Endothelial cell of umbilical vein (primary cell): ENCODE measurements around the gene CHIT1. TPM values are rescaled to one million over a fixed set of nuclear protein-coding genes. Genes with fewer than 3 reads are reported as not detected.

ENCODE experiments used
- BruUV-seq: library from RNA; stranded (reverse); fragments of 400-500 nt; replicated peaks from 2 replicates; lab custom pipeline; 2021; lab: Mats Ljungman, UMichigan
- CTCF ChIA-PET: fragments of 300-600, 350-600 bp; sonication (Branson Sonifier 250); formaldehyde crosslinking; loops from one replicate; lab custom pipeline; 2021; ENCODE audit warnings: antibody characterized with exemption, inconsistent platforms; lab: Charles Lee
- POLR2A ChIA-PET: fragments of 300-600, 350-600 bp; sonication (Branson Sonifier 250); formaldehyde crosslinking; loops from one replicate; lab custom pipeline; 2021; ENCODE audit warnings: antibody characterized with exemption, inconsistent platforms; lab: Charles Lee
- DNase-seq: peaks from one replicate; pipeline ENCODE4 v3.0.0-alpha.2; 2011; ENCODE audit warnings: low read depth, low spot score
- FAIRE-seq: peaks from 2 replicates; lab custom pipeline; 2011; peaks lifted over from hg19 to GRCh38; lab: Jason Lieb, UNC
- H2AFZ ChIP-seq: 2 replicates; pipeline ENCODE4 v1.6.0; 2012; ENCODE audit warnings: low read depth, low read length, control low read depth, inconsistent platforms
- H3K27ac ChIP-seq: 2 replicates; pipeline ENCODE4 v1.5.1; 2011; ENCODE audit warnings: low read depth, mild to moderate bottlenecking, control low read depth, low read length, moderate library complexity; ENCODE audit not compliant: insufficient read depth
- H3K27me3 ChIP-seq, 2 experiments: 2 replicates each; pipeline versions ENCODE4 v1.6.0 to v1.6.1; 2011; ENCODE audit warnings: low read length in 2 of 2, mixed read lengths in 1 of 2; ENCODE audit not compliant: control insufficient read depth in 2 of 2, insufficient read depth in 2 of 2
- H3K36me3 ChIP-seq, 2 experiments: 2 replicates in 1 of 2; 3 replicates in 1 of 2; pipeline ENCODE4 v1.5.1; 2011; ENCODE audit warnings: low read length in 2 of 2, mild to moderate bottlenecking in 1 of 2, moderate library complexity in 1 of 2; ENCODE audit not compliant: control insufficient read depth in 2 of 2, insufficient read depth in 2 of 2; ENCODE audit errors: extremely low read depth in 1 of 2
- H3K4me1 ChIP-seq: 3 replicates; pipeline ENCODE4 v1.5.1; 2011; ENCODE audit warnings: mild to moderate bottlenecking, low read length; ENCODE audit not compliant: control insufficient read depth, insufficient read depth; ENCODE audit errors: extremely low read depth
- H3K4me2 ChIP-seq: 2 replicates; pipeline ENCODE4 v1.6.1; 2011; ENCODE audit warnings: low read length, control low read depth, mixed read lengths; ENCODE audit not compliant: insufficient read depth
- H3K4me3 ChIP-seq, 3 experiments: fragments of 200-600 bp in 1 of 3; sonication (generic), shearing (Covaris generic) in 1 of 3; replicated peaks in 1 of 3; 2 replicates each; pipeline ENCODE4 v1.5.1; 2011 to 2016; ENCODE audit warnings: control low read depth in 3 of 3, low read length in 3 of 3, mild to moderate bottlenecking in 2 of 3, inconsistent platforms in 1 of 3, low read depth in 1 of 3, moderate library complexity in 1 of 3; ENCODE audit not compliant: insufficient read depth in 1 of 3
- H3K79me2 ChIP-seq: 2 replicates; pipeline ENCODE4 v1.6.0; 2012; ENCODE audit warnings: low read length, inconsistent platforms; ENCODE audit not compliant: control insufficient read depth, insufficient read depth
- H3K9ac ChIP-seq: replicated peaks from 2 replicates; pipeline ENCODE3; 2011; ENCODE audit warnings: low read length, control low read depth; ENCODE audit not compliant: insufficient read depth; ENCODE audit errors: extremely low read depth
- H3K9me1 ChIP-seq: replicated peaks from 3 replicates; pipeline ENCODE4 v1.6.0; 2011; ENCODE audit warnings: mild to moderate bottlenecking, low read length; ENCODE audit not compliant: control insufficient read depth, insufficient read depth; ENCODE audit errors: extremely low read depth
- H3K9me3 ChIP-seq: replicated peaks from 2 replicates; pipeline ENCODE4 v1.5.1; 2012; ENCODE audit warnings: low read length, inconsistent platforms; ENCODE audit not compliant: control insufficient read depth, insufficient read depth
- H4K20me1 ChIP-seq: replicated peaks from 2 replicates; pipeline ENCODE3; 2011; ENCODE audit warnings: mild to moderate bottlenecking, low read length; ENCODE audit not compliant: control insufficient read depth, insufficient read depth; ENCODE audit errors: extremely low read depth
- FOS ChIP-seq: IDR thresholded peaks from 2 replicates; pipeline ENCODE4 v1.6.1; 2011; ENCODE audit warnings: mild to moderate bottlenecking, low read length, moderate library complexity, borderline replicate concordance; ENCODE audit not compliant: insufficient read depth
- GATA2 ChIP-seq: IDR thresholded peaks from 2 replicates; pipeline ENCODE4 v1.7.0; 2011; ENCODE audit warnings: low read depth, mild to moderate bottlenecking, moderate library complexity, mixed read lengths, low read length; ENCODE audit not compliant: insufficient read length, insufficient read depth
- JUN ChIP-seq: IDR thresholded peaks from 2 replicates; pipeline ENCODE4 v1.6.1; 2011; ENCODE audit warnings: borderline replicate concordance, low read depth; ENCODE audit not compliant: insufficient read length, insufficient read depth
- MYC ChIP-seq: IDR thresholded peaks from one replicate; pipeline ENCODE4 v1.6.1; 2011; ENCODE audit warnings: mild to moderate bottlenecking, low read depth, low read length
- POLR2A ChIP-seq: IDR thresholded peaks from 2 replicates; pipeline ENCODE4 v1.6.1; 2012; ENCODE audit warnings: low read depth, mild to moderate bottlenecking, control low read depth, low read length
- dilution Hi-C: fragments of 300-500 bp; cut with MboI; formaldehyde crosslinking; loops from one replicate; pipeline ENCODE4 v1.15.0; 2019; ENCODE audit warnings: low sequenced_read_pairs; ENCODE audit not compliant: extremely low pct_ligation_motif_present
- intact Hi-C: fragments of 100-400 bp; cut with micrococcal nuclease; formaldehyde crosslinking; loops from one replicate; pipeline ENCODE4 v1.10.0; 2022
- polyA plus RNA-seq, 4 experiments: library from polyadenylated mRNA; depleted of rRNA in 3 of 4; stranded (reverse) in 3 of 4; unstranded in 1 of 4; fragments of >200 nt; gene quantifications; 2 replicates each; pipeline versions ENCODE4 v1.2.1 to v1.2.3, GENCODE V29; 2011 to 2012; ENCODE audit warnings: missing spikeins in 1 of 4
- total RNA-seq: library from RNA; stranded (reverse); gene quantifications from 2 replicates; pipeline ENCODE4 v1.2.3, GENCODE V29; 2021
- TF ChIP-seq, protein P1 (sequence below), 2 donors: IDR thresholded peaks; 1 replicate in 1 of 2; 2 replicates in 1 of 2; pipeline ENCODE4 v1.5.1; 2011; ENCODE audit warnings: low read length in 2 of 2, mild to moderate bottlenecking in 2 of 2, moderate library complexity in 2 of 2, control low read depth in 1 of 2, inconsistent platforms in 1 of 2, low read depth in 1 of 2; ENCODE audit not compliant: insufficient read depth in 1 of 2; ENCODE audit errors: extremely low read depth in 1 of 2
- TF ChIP-seq, protein P2 (sequence below): IDR thresholded peaks from 2 replicates; pipeline ENCODE4 v1.6.1; 2011; ENCODE audit not compliant: insufficient read depth, insufficient read length

Gene CHIT1
- total and polyA plus RNA-seq, 2 donors (not counting 3 experiments of a cell fraction or from before 2014, with no cell fraction given), result not detected

DNA sequence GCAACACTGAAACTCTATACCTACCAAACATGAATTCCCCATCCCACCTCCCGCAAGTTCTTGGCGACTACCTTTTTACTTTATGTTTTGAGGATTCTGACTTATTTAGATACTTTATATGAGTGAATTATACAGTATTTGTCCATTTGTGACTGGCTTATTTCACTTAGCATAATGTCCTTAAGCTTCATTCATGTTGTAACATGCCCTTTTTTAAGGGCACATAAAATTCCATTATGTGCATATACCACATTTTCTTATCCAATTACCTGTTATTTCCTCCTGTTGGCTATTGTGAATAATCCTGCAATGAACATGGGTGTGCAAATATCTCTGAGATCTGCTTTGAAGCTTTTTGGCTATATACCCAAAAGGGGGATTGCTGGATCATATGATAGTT is 22.0 kb upstream of the CHIT1 start:
- Histone ChIP-seq H2AFZ (no peak overlapping the region), H3K36me3 (no peaks in the 10 kb centered on the region), H3K9me3 (no peaks in the 10 kb centered on the region), H3K9me1 (no peaks in the 10 kb centered on the region), H3K27me3 (peaks cover 13 to 35% of the 10 kb centered on the region in 2 experiments), H4K20me1 (no peaks in the 10 kb centered on the region), H3K79me2 (no peaks in the 10 kb centered on the region), H3K4me1 (no peaks in the 10 kb centered on the region), H3K4me3 (no peak overlapping the region), H3K27ac (no peak overlapping the region), H3K4me2 (no peak overlapping the region), H3K9ac (no peak overlapping the region)
- no peak for FAIRE-seq
- TF ChIP-seq, protein P1, sequence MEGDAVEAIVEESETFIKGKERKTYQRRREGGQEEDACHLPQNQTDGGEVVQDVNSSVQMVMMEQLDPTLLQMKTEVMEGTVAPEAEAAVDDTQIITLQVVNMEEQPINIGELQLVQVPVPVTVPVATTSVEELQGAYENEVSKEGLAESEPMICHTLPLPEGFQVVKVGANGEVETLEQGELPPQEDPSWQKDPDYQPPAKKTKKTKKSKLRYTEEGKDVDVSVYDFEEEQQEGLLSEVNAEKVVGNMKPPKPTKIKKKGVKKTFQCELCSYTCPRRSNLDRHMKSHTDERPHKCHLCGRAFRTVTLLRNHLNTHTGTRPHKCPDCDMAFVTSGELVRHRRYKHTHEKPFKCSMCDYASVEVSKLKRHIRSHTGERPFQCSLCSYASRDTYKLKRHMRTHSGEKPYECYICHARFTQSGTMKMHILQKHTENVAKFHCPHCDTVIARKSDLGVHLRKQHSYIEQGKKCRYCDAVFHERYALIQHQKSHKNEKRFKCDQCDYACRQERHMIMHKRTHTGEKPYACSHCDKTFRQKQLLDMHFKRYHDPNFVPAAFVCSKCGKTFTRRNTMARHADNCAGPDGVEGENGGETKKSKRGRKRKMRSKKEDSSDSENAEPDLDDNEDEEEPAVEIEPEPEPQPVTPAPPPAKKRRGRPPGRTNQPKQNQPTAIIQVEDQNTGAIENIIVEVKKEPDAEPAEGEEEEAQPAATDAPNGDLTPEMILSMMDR (IDR thresholded peaks at IDR 0.05; ENCODE audit: extremely low read depth in 1 of 2, insufficient read depth in 1 of 2, low read depth in 1 of 2, low read length in 2 of 2), result no peak
- TF ChIP-seq FOS, result no peak
- no peak for TF ChIP-seq POLR2A
- TF ChIP-seq GATA2, result no peak
- TF ChIP-seq MYC, result no peak
- TF ChIP-seq, protein P2, sequence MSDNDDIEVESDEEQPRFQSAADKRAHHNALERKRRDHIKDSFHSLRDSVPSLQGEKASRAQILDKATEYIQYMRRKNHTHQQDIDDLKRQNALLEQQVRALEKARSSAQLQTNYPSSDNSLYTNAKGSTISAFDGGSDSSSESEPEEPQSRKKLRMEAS, result no peak
- TF ChIP-seq JUN, result no peak
- no TSS peak for BruUV-seq
- dilution Hi-C loops (no loop called here), intact Hi-C loops (no loop called here)
- DNase-seq, result no peak
- ChIA-PET CTCF (interaction anchor here (1.3 to 1.9 kb wide), 2 partner anchors 16 to 18 kb away, joined by 4 to 12 read pairs; no protein-coding TSS in a partner anchor), POLR2A (no interaction called here)
